NCI-H2196 (cell line): Measurements from ENCODE around the gene MEIS1.

Experiments
- DNase-seq: peaks from one replicate; lab custom pipeline; 2025; ENCODE audit not compliant: unreplicated experiment; lab: John Stamatoyannopoulos, UW

MEIS1 gene

GRCh38 chr2:66443979-66444861, 9.3 kb downstream of the MEIS1 start:
- DNase-seq, result no peak

- no peak for DNase-seq
Measured at GRCh38 chr2:66445076-66445924, 10.4 kb downstream of the MEIS1 start.

GRCh38 chr2:66445925-66446871, 11.3 kb downstream of the MEIS1 start:
- DNase-seq, result no peak

- DNase-seq, result no peak
Measured at GRCh38 chr2:66446941-66447340, 12.0 kb downstream of the MEIS1 start.

- DNase-seq, result no peak
Measured at GRCh38 chr2:66447677-66448076, 12.8 kb downstream of the MEIS1 start.

- no peak for DNase-seq
Measured at GRCh38 chr2:66448136-66448991, 13.4 kb downstream of the MEIS1 start.

- no peak for DNase-seq
Measured at GRCh38 chr2:66452214-66452613, 17.3 kb downstream of the MEIS1 start.

- no peak for DNase-seq
Measured at GRCh38 chr2:66452917-66453316, 18.0 kb downstream of the MEIS1 start.

GRCh38 chr2:66455490-66455889, 20.6 kb downstream of the MEIS1 start:
- no peak for DNase-seq

GRCh38 chr2:66456183-66457041, 21.5 kb downstream of the MEIS1 start:
- peak; percentile 0 for DNase-seq

- DNase-seq, result no peak
Measured at GRCh38 chr2:66457545-66457944, 22.6 kb downstream of the MEIS1 start.

- DNase-seq, result no peak
Measured at GRCh38 chr2:66460031-66460430, 25.1 kb downstream of the MEIS1 start.

- no peak for DNase-seq
Measured at GRCh38 chr2:66461001-66461663, 26.2 kb downstream of the MEIS1 start.

GRCh38 chr2:66461664-66462500, 27.0 kb downstream of the MEIS1 start:
- no peak for DNase-seq

GRCh38 chr2:66462501-66462825, 27.5 kb downstream of the MEIS1 start:
- no peak for DNase-seq

- DNase-seq, result no peak
Measured at GRCh38 chr2:66463206-66463755, 28.4 kb downstream of the MEIS1 start.

GRCh38 chr2:66464930-66465637, 30.2 kb downstream of the MEIS1 start:
- DNase-seq, result no peak
